ENCODE measurements around the gene FLNC. TPM values are rescaled to one million over a fixed set of nuclear protein-coding genes. Genes with fewer than 3 reads are reported as not detected.

The FLNC gene
- total RNA-seq, 4 donors from 2014 or later: 5.7 to 12.6 (median 9.3) TPM

- DNase-seq: no peak
- 19 to 35% methylated on average over 14 to 21 of the region's 22 CpGs for WGBS, 2 donors
- Histone ChIP-seq H3K9me3 (no peaks in the 10 kb centered on the region), H3K4me1 (peaks cover 0 to 37% of the 10 kb centered on the region in 2 donors), H3K4me3 (replicated peaks in 1 of 3) (no peak overlapping the region), H3K27me3 (no peaks in the 10 kb centered on the region), H3K36me3 (no peaks in the 10 kb centered on the region), H3K27ac (peak overlapping the region in 2 of 3 donors; percentile 63 to 65)
- intact Hi-C loops (cut with DNase I): no loop called here
- TF ChIP-seq POLR2A (IDR thresholded peaks at IDR 0.05) (no peak), CTCF (IDR thresholded peaks at IDR 0.05) (no peak)
These were observed 2.0 kb downstream of the FLNC start for GRCh38 chr7:128831994-128832879.

- H3K4me1 ChIP-seq: peaks cover 0 to 37% of the 10 kb centered on the region in 2 donors
These were observed 2.6 kb downstream of the FLNC start for GRCh38 chr7:128832880-128833147.

GRCh38 chr7:128833148-128833945, 3.1 kb downstream of the FLNC start:
- Histone ChIP-seq H3K27ac (peak overlapping the region in 1 of 3 donors; percentile 63), H3K4me1 (peaks cover 0 to 37% of the 10 kb centered on the region in 2 donors), H3K9me3 (no peaks in the 10 kb centered on the region), H3K36me3 (no peaks in the 10 kb centered on the region), H3K27me3 (no peaks in the 10 kb centered on the region), H3K4me3 (replicated peaks in 1 of 3) (no peak overlapping the region)
- 16 to 18% methylated on average over 10 of the region's 13 CpGs for WGBS, 2 donors
- intact Hi-C loops (cut with DNase I): no loop called here
- TF ChIP-seq CTCF (IDR thresholded peaks at IDR 0.05) (no peak), POLR2A (IDR thresholded peaks at IDR 0.05) (no peak)
- DNase-seq: no peak

More at GRCh38 chr7:128832880-128833147, 2.6 kb downstream of the FLNC start:
- Histone ChIP-seq H3K27me3 (no peaks in the 10 kb centered on the region), H3K36me3 (no peaks in the 10 kb centered on the region), H3K27ac (peak overlapping the region in 2 of 3 donors; percentile 63 to 65), H3K9me3 (no peaks in the 10 kb centered on the region), H3K4me3 (replicated peaks in 1 of 3) (no peak overlapping the region)
- WGBS, 2 donors: 48% methylated on average over 2 of the region's 2 CpGs; no CpG with 5 or more reads in 1 of the 2 donors
- no peak for DNase-seq
- intact Hi-C loops (cut with DNase I): no loop called here
- TF ChIP-seq POLR2A (IDR thresholded peaks at IDR 0.05): no peak
- TF ChIP-seq CTCF (IDR thresholded peaks at IDR 0.05): no peak

GRCh38 chr7:128833946-128834325, 3.7 kb downstream of the FLNC start:
- H3K9me3 ChIP-seq: no peaks in the 10 kb centered on the region
- peaks cover 0 to 37% of the 10 kb centered on the region in 2 donors for H3K4me1 ChIP-seq
- no peak for TF ChIP-seq POLR2A (IDR thresholded peaks at IDR 0.05)
- no peak for TF ChIP-seq CTCF (IDR thresholded peaks at IDR 0.05)
- 26 to 42% methylated on average over 2 to 4 of the region's 4 CpGs for WGBS, 2 donors
- DNase-seq: no peak
- H3K4me3 ChIP-seq (replicated peaks in 1 of 3): no peak overlapping the region
- H3K36me3 ChIP-seq: no peaks in the 10 kb centered on the region
- intact Hi-C loops (cut with DNase I): no loop called here
- no peak overlapping the region for H3K27ac ChIP-seq
- no peaks in the 10 kb centered on the region for H3K27me3 ChIP-seq
